Pancreas (tissue), 10 donors: ENCODE data around the gene PRRG4. TPM values are rescaled to one million over a fixed set of nuclear protein-coding genes. Genes with fewer than 3 reads are reported as not detected.

Experiments used
- ATAC-seq, 4 donors: fragments of 200-7000 bp; cut with Tn5 transposase; one replicate each; pipeline versions ENCODE4 v1.8.0 to v1.9.1; 2020; ENCODE audit warnings: mild to moderate bottlenecking in 4 of 4, moderate library complexity in 4 of 4
- DNase-seq, 6 donors: peaks; one replicate each; pipeline ENCODE4 v3.0.0-alpha.2; 2020
- FAIRE-seq: peaks from 2 replicates; lab custom pipeline; 2012; peaks lifted over from hg19 to GRCh38; lab: Jason Lieb, UNC
- H3K27ac ChIP-seq, 4 donors: fragments of 200-600 bp; sonication (generic); 1 replicate in 3 of 4; 2 replicates in 1 of 4; pipeline versions ENCODE4 v1.5.0 to v1.8.0; 2020
- H3K27me3 ChIP-seq, 4 donors: fragments of 200-600 bp; one replicate each; pipeline ENCODE4 v1.8.0; 2021
- H3K36me3 ChIP-seq, 3 donors: fragments of 200-600 bp; sonication (generic) in 1 of 3; one replicate each; pipeline versions ENCODE4 v1.5.0 to v1.8.0; 2020 to 2021
- H3K4me1 ChIP-seq, 3 donors: fragments of 200-600 bp; one replicate each; pipeline ENCODE4 v1.8.0; 2021
- H3K4me3 ChIP-seq, 4 donors: fragments of 200-600 bp; sonication (generic) in 2 of 4; one replicate each; pipeline versions ENCODE4 v1.5.0 to v1.8.0; 2020 to 2021
- H3K9me3 ChIP-seq, 4 donors: fragments of 200-600 bp; one replicate each; pipeline ENCODE4 v1.8.0; 2021
- CTCF ChIP-seq, 4 donors: fragments of 200-600 bp; sonication (generic) in 3 of 4; IDR thresholded peaks; one replicate each; pipeline versions ENCODE4 v1.5.0 to v1.8.0; 2021; ENCODE audit warnings: antibody characterized with exemption in 4 of 4
- WGBS, 2 donors: extraction: QIAGEN DNeasy Blood & Tissue Kit; methylation state at CpG; one replicate each; pipeline ENCODE4 v1.1.7; 2013; 5-methylcytosine and 5-hydroxymethylcytosine counted together
- intact Hi-C, 3 donors: fragments of 100-400 bp; cut with DNase I; formaldehyde crosslinking; loops; one replicate each; pipeline versions ENCODE4 v1.11.1 to v1.14.2; 2022
- polyA plus RNA-seq, 2 donors: library from polyadenylated mRNA; stranded (reverse); fragments of 200-250 nt; gene quantifications; one replicate each; pipeline ENCODE4 v1.2.3, GENCODE V29; 2013
- total RNA-seq, 6 donors: library from RNA; stranded (reverse); fragmentation: NEBNext Ultra II Directional in 4 of 6; extraction: Animal tissue kit (Norgen Biotek cat#: 25700) in 4 of 6; gene quantifications; one replicate each; pipeline versions ENCODE4 v1.2.1 to v1.2.4, GENCODE V29; 2021 to 2023
- donor health status: healthy with polysubstance abuse.
- donor health status: DM: no; HTN: no; CAD: no; lungs with moderate emphysema.
- donor health status: DM: no; HTN: no; CAD: no.
- donor health status: control.
- donor health status: control.
- donor health status: Bipolar disorder and iron deficiency.
- donor health status: DM: yes; HTN: yes; CAD: no.
- donor health status: DM: no; HTN: no; CAD: no.
- donor health status: DM: no; HTN: no; CAD: no.
- donor health status: DM: yes; HTN: yes; CAD: no.

The PRRG4 gene
- total and polyA plus RNA-seq, 8 donors = 1.3 to 7.3 (median 2.0) TPM

- ATAC-seq = no peak
- no peak for DNase-seq
- Histone ChIP-seq H3K9me3 (no peaks in the 10 kb centered on the region), H3K36me3 (no peaks in the 10 kb centered on the region), H3K4me3 (no peak overlapping the region), H3K4me1 (peaks cover 5 to 20% (median 16%) of the 10 kb centered on the region in 3 donors), H3K27me3 (no peaks in the 10 kb centered on the region), H3K27ac (no peak overlapping the region)
- TF ChIP-seq CTCF (IDR thresholded peaks at IDR 0.05) = no peak
- WGBS, 2 donors = 80 to 96% methylated on average over 1 of the region's 1 CpG
- FAIRE-seq = no peak
- intact Hi-C loops = no loop called here
These were observed 67.4 kb downstream of the PRRG4 start for GRCh38 chr11:32897103-32897502.

GRCh38 chr11:32899438-32899837 lies 69.7 kb downstream of the PRRG4 start:
- H3K9me3 ChIP-seq = no peaks in the 10 kb centered on the region
- TF ChIP-seq CTCF (IDR thresholded peaks at IDR 0.05) = no peak
- intact Hi-C loops = no loop called here
- no peak overlapping the region for H3K27ac ChIP-seq
- DNase-seq = no peak
- no peak overlapping the region for H3K4me3 ChIP-seq
- FAIRE-seq = no peak
- peaks cover 5 to 20% (median 16%) of the 10 kb centered on the region in 3 donors for H3K4me1 ChIP-seq
- H3K27me3 ChIP-seq = no peaks in the 10 kb centered on the region
- no peaks in the 10 kb centered on the region for H3K36me3 ChIP-seq
- ATAC-seq = peak in 1 of 4 donors; percentile 29

- 89% methylated on average over 4 of the region's 4 CpGs for WGBS, 2 donors
- H3K27me3 ChIP-seq = no peaks in the 10 kb centered on the region
- H3K36me3 ChIP-seq = no peaks in the 10 kb centered on the region
- intact Hi-C loops = no loop called here
- FAIRE-seq (no peak), DNase-seq (no peak), ATAC-seq (no peak)
- TF ChIP-seq CTCF (IDR thresholded peaks at IDR 0.05) = no peak
- no peaks in the 10 kb centered on the region for H3K9me3 ChIP-seq
- H3K27ac ChIP-seq = no peak overlapping the region
- peaks cover 0 to 16% (median 13%) of the 10 kb centered on the region in 3 donors for H3K4me1 ChIP-seq
- no peak overlapping the region for H3K4me3 ChIP-seq
These were observed 72.5 kb downstream of the PRRG4 start for GRCh38 chr11:32902089-32902665.

- intact Hi-C loops = no loop called here
- FAIRE-seq (no peak), DNase-seq (no peak), ATAC-seq (peak in 1 of 4 donors; percentile 53)
- H3K27me3 ChIP-seq = no peaks in the 10 kb centered on the region
- WGBS, 2 donors = 31% methylated on average over 3 of the region's 3 CpGs
- no peaks in the 10 kb centered on the region for H3K9me3 ChIP-seq
- peaks cover 0 to 9% (median 5%) of the 10 kb centered on the region in 3 donors for H3K4me1 ChIP-seq
- H3K36me3 ChIP-seq = no peaks in the 10 kb centered on the region
- no peak overlapping the region for H3K4me3 ChIP-seq
- H3K27ac ChIP-seq = no peak overlapping the region
- no peak for TF ChIP-seq CTCF (IDR thresholded peaks at IDR 0.05)
These were observed 75.4 kb downstream of the PRRG4 start for GRCh38 chr11:32905028-32905667.

Other genes starting within 250 kb of the PRRG4 start
- gene EIF3M, start 246.1 kb upstream of the PRRG4 start, total RNA-seq = 100 to 1,000 TPM; 119 to 203 (median 136) TPM
- gene EIF3M, start 246.1 kb upstream of the PRRG4 start, polyA plus RNA-seq = 100 to 1,000 TPM; 102 to 160 TPM
- gene CCDC73, start 35.3 kb upstream of the PRRG4 start, total RNA-seq = under 1 TPM in 1 of 6 donors, not detected in 5; 0.06 TPM
- gene CCDC73, start 35.3 kb upstream of the PRRG4 start, polyA plus RNA-seq = not detected
- gene QSER1, start 62.9 kb downstream of the PRRG4 start, total RNA-seq = 10 to 100 TPM; 15.5 to 25.1 (median 21.4) TPM
- gene QSER1, start 62.9 kb downstream of the PRRG4 start, polyA plus RNA-seq = 1 to 10 TPM; 3.0 to 4.4 TPM
- 1 to 10 TPM; 1.5 to 2.9 (median 2.6) TPM for gene DEPDC7, start 186.0 kb downstream of the PRRG4 start, total RNA-seq
- 1 to 10 TPM; 2.6 to 3.3 TPM for gene DEPDC7, start 186.0 kb downstream of the PRRG4 start, polyA plus RNA-seq
- 10 to 100 TPM in 1 of 6 donors, 1 to 10 TPM in 5; 5.9 to 12.8 (median 8.3) TPM for gene TCP11L1, start 209.6 kb downstream of the PRRG4 start, total RNA-seq
- 1 to 10 TPM; 4.1 to 4.6 TPM for gene TCP11L1, start 209.6 kb downstream of the PRRG4 start, polyA plus RNA-seq